Liver (tissue), 9 donors: Measurements from ENCODE around the gene C2CD4C. TPM values are rescaled to one million over a fixed set of nuclear protein-coding genes. Genes with fewer than 3 reads are reported as not detected.

Experiments used
- DNase-seq: peaks from one replicate; pipeline ENCODE4 v3.0.0-alpha.2; 2017; ENCODE audit warnings: low spot score
- H3K27ac ChIP-seq, 2 donors: one replicate each; pipeline ENCODE4 v1.7.0; 2013; ENCODE audit warnings: inconsistent platforms in 2 of 2, low read length in 2 of 2, control low read depth in 1 of 2, low read depth in 1 of 2, mild to moderate bottlenecking in 1 of 2
- H3K27me3 ChIP-seq, 4 donors: one replicate each; pipeline versions ENCODE4 v1.6.1 to v1.7.0; 2013; ENCODE audit warnings: low read length in 3 of 4, inconsistent platforms in 1 of 4, mild to moderate bottlenecking in 1 of 4, moderate library complexity in 1 of 4; ENCODE audit not compliant: control insufficient read depth in 4 of 4, insufficient read depth in 4 of 4
- H3K36me3 ChIP-seq, 4 donors: one replicate each; pipeline versions ENCODE4 v1.6.1 to v1.7.0; 2013; ENCODE audit warnings: low read length in 3 of 4, mild to moderate bottlenecking in 3 of 4, low read depth in 1 of 4, moderate library complexity in 1 of 4; ENCODE audit not compliant: control insufficient read depth in 4 of 4, insufficient read depth in 3 of 4
- H3K4me1 ChIP-seq, 4 donors: one replicate each; pipeline versions ENCODE4 v1.6.1 to v1.7.0; 2013; ENCODE audit warnings: low read length in 3 of 4, mild to moderate bottlenecking in 3 of 4, moderate library complexity in 1 of 4; ENCODE audit not compliant: control insufficient read depth in 4 of 4, insufficient read depth in 4 of 4
- H3K4me3 ChIP-seq, 3 donors: one replicate each; pipeline versions ENCODE4 v1.6.1 to v1.7.0; 2013; ENCODE audit warnings: low read length in 3 of 3, control low read depth in 1 of 3, low read depth in 1 of 3, mild to moderate bottlenecking in 1 of 3
- H3K9ac ChIP-seq, 2 donors: one replicate each; pipeline ENCODE4 v1.7.0; 2013; ENCODE audit warnings: low read length in 2 of 2, mild to moderate bottlenecking in 2 of 2, moderate library complexity in 2 of 2, control low read depth in 1 of 2, low read depth in 1 of 2
- H3K9me3 ChIP-seq, 4 donors: one replicate each; pipeline versions ENCODE4 v1.6.1 to v1.7.0; 2013; ENCODE audit warnings: low read length in 3 of 4; ENCODE audit not compliant: control insufficient read depth in 4 of 4
- CTCF ChIP-seq: fragments of 150-350 bp; IDR thresholded peaks from 2 replicates; pipeline ENCODE4 v1.5.1; 2017; ENCODE audit warnings: improper control_type of control experiment, low read depth, low read length; ENCODE audit not compliant: missing input control
- EGR1 ChIP-seq, 2 donors: IDR thresholded peaks; 2 replicates each; pipeline ENCODE4 v1.6.1; 2016 to 2018; ENCODE audit warnings: antibody characterized with exemption in 2 of 2, low read depth in 2 of 2
- FOXA1 ChIP-seq: IDR thresholded peaks from 2 replicates; pipeline ENCODE4 v1.6.1; 2016; ENCODE audit warnings: antibody characterized with exemption
- FOXA2 ChIP-seq: IDR thresholded peaks from 2 replicates; pipeline ENCODE4 v1.6.1; 2016; ENCODE audit warnings: antibody characterized with exemption
- GABPA ChIP-seq, 2 donors: IDR thresholded peaks in 1 of 2; conservative IDR thresholded peaks in 1 of 2; 2 replicates each; pipeline ENCODE4 v1.6.1; 2016; ENCODE audit warnings: antibody characterized with exemption in 2 of 2, mild to moderate bottlenecking in 1 of 2, moderate library complexity in 1 of 2
- HNF4A ChIP-seq, 2 donors: conservative IDR thresholded peaks; 2 replicates each; pipeline ENCODE4 v1.6.1; 2016; ENCODE audit warnings: antibody characterized with exemption in 2 of 2, mild to moderate bottlenecking in 2 of 2
- HNF4G ChIP-seq: IDR thresholded peaks from 2 replicates; pipeline ENCODE4 v1.6.1; 2016; ENCODE audit warnings: antibody characterized with exemption
- JUND ChIP-seq, 2 donors: IDR thresholded peaks; 2 replicates each; pipeline ENCODE4 v1.6.1; 2016; ENCODE audit warnings: antibody characterized with exemption in 2 of 2
- NR2F2 ChIP-seq: IDR thresholded peaks from 2 replicates; pipeline ENCODE4 v1.6.1; 2016; ENCODE audit warnings: antibody characterized with exemption
- RAD21 ChIP-seq, 2 donors: IDR thresholded peaks; 2 replicates each; pipeline ENCODE4 v1.6.1; 2016; ENCODE audit warnings: antibody characterized with exemption in 2 of 2, mild to moderate bottlenecking in 2 of 2
- RXRA ChIP-seq, 2 donors: IDR thresholded peaks; 2 replicates each; pipeline ENCODE4 v1.6.1; 2017 to 2018; ENCODE audit warnings: antibody characterized with exemption in 2 of 2, mild to moderate bottlenecking in 1 of 2
- YY1 ChIP-seq: IDR thresholded peaks from 2 replicates; pipeline ENCODE4 v1.6.1; 2016; ENCODE audit warnings: antibody characterized with exemption, mild to moderate bottlenecking
- WGBS: extraction: QIAGEN DNeasy Blood & Tissue Kit; methylation state at CpG from one replicate; pipeline ENCODE4 v1.1.7; 2013; 5-methylcytosine and 5-hydroxymethylcytosine counted together
- polyA plus RNA-seq, 2 donors: library from polyadenylated mRNA; stranded (reverse) in 1 of 2; unstranded in 1 of 2; fragments of 200-250 nt in 1 of 2; fragments of >200 nt in 1 of 2; fragmentation: Nextera tagmentation in 1 of 2; extraction: Ambion mirVana in 1 of 2; gene quantifications; one replicate each; pipeline versions ENCODE4 v1.2.1 to v1.2.3, GENCODE V29; 2013 to 2015
- total RNA-seq, 2 donors: library from RNA; depleted of rRNA; stranded (reverse); fragments of >200 nt; gene quantifications; one replicate each; pipeline ENCODE4 v1.2.3, GENCODE V29; 2014
- TF ChIP-seq, protein P1 (sequence below): IDR thresholded peaks from 2 replicates; pipeline ENCODE4 v1.6.1; 2016; ENCODE audit warnings: antibody characterized with exemption
- TF ChIP-seq, protein P2 (sequence below): IDR thresholded peaks from 2 replicates; pipeline ENCODE4 v1.6.1; 2016; ENCODE audit warnings: antibody characterized with exemption
- TF ChIP-seq, protein P3 (sequence below): IDR thresholded peaks from 2 replicates; pipeline ENCODE4 v1.6.1; 2016; ENCODE audit warnings: antibody characterized with exemption
- TF ChIP-seq, protein P4 (sequence below): IDR thresholded peaks from 2 replicates; pipeline ENCODE4 v1.6.1; 2016; ENCODE audit warnings: antibody characterized with exemption, mild to moderate bottlenecking
- donor health status: healthy.
- donor health status: healthy.
- donor health status: healthy.
- donor health status: healthy.
- donor health status: healthy.

The C2CD4C gene
- total and polyA plus RNA-seq, 4 donors: 0.08 to 0.42 (median 0.19) TPM

GRCh38 chr19:439167-439900 lies 30.4 kb upstream of the C2CD4C start:
- TF ChIP-seq HNF4G (no peak), EGR1 (IDR thresholded peaks at IDR 0.05; ENCODE audit: low read depth in 2 of 2) (no peak), FOXA2 (no peak), GABPA (IDR thresholded peaks at IDR 0.05 in 1 of 2, conservative IDR thresholded peaks at IDR 0.05 in 1 of 2) (no peak), FOXA1 (no peak), NR2F2 (no peak), CTCF (no peak), RAD21 (IDR thresholded peaks at IDR 0.05) (no peak), YY1 (no peak), HNF4A (conservative IDR thresholded peaks at IDR 0.05) (no peak), RXRA (IDR thresholded peaks at IDR 0.05) (no peak), JUND (IDR thresholded peaks at IDR 0.05) (no peak)
- TF ChIP-seq, protein P1, sequence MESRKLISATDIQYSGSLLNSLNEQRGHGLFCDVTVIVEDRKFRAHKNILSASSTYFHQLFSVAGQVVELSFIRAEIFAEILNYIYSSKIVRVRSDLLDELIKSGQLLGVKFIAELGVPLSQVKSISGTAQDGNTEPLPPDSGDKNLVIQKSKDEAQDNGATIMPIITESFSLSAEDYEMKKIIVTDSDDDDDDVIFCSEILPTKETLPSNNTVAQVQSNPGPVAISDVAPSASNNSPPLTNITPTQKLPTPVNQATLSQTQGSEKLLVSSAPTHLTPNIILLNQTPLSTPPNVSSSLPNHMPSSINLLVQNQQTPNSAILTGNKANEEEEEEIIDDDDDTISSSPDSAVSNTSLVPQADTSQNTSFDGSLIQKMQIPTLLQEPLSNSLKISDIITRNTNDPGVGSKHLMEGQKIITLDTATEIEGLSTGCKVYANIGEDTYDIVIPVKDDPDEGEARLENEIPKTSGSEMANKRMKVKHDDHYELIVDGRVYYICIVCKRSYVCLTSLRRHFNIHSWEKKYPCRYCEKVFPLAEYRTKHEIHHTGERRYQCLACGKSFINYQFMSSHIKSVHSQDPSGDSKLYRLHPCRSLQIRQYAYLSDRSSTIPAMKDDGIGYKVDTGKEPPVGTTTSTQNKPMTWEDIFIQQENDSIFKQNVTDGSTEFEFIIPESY: no peak
- TF ChIP-seq, protein P2, sequence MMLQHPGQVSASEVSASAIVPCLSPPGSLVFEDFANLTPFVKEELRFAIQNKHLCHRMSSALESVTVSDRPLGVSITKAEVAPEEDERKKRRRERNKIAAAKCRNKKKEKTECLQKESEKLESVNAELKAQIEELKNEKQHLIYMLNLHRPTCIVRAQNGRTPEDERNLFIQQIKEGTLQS: no peak
- TF ChIP-seq, protein P3, sequence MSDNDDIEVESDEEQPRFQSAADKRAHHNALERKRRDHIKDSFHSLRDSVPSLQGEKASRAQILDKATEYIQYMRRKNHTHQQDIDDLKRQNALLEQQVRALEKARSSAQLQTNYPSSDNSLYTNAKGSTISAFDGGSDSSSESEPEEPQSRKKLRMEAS: no peak
- TF ChIP-seq, protein P4, sequence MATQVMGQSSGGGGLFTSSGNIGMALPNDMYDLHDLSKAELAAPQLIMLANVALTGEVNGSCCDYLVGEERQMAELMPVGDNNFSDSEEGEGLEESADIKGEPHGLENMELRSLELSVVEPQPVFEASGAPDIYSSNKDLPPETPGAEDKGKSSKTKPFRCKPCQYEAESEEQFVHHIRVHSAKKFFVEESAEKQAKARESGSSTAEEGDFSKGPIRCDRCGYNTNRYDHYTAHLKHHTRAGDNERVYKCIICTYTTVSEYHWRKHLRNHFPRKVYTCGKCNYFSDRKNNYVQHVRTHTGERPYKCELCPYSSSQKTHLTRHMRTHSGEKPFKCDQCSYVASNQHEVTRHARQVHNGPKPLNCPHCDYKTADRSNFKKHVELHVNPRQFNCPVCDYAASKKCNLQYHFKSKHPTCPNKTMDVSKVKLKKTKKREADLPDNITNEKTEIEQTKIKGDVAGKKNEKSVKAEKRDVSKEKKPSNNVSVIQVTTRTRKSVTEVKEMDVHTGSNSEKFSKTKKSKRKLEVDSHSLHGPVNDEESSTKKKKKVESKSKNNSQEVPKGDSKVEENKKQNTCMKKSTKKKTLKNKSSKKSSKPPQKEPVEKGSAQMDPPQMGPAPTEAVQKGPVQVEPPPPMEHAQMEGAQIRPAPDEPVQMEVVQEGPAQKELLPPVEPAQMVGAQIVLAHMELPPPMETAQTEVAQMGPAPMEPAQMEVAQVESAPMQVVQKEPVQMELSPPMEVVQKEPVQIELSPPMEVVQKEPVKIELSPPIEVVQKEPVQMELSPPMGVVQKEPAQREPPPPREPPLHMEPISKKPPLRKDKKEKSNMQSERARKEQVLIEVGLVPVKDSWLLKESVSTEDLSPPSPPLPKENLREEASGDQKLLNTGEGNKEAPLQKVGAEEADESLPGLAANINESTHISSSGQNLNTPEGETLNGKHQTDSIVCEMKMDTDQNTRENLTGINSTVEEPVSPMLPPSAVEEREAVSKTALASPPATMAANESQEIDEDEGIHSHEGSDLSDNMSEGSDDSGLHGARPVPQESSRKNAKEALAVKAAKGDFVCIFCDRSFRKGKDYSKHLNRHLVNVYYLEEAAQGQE: no peak
- 94% methylated on average over 27 of the region's 27 CpGs for WGBS
- H3K36me3 ChIP-seq: peaks cover under 1 to 22% (median 8%) of the 10 kb centered on the region in 4 donors
- H3K27ac ChIP-seq: no peak overlapping the region
- no peak for DNase-seq
- H3K9me3 ChIP-seq: no peaks in the 10 kb centered on the region
- H3K4me3 ChIP-seq: no peak overlapping the region
- no peak overlapping the region for H3K9ac ChIP-seq
- H3K4me1 ChIP-seq: no peaks in the 10 kb centered on the region
- H3K27me3 ChIP-seq: no peaks in the 10 kb centered on the region
